GM06990 (cell line): ENCODE results near the gene ADAMTS13.

Source experiments
- DNase-seq: peaks from one replicate; pipeline ENCODE4 v3.0.0-alpha.2; 2011; ENCODE audit not compliant: insufficient read length; ENCODE audit errors: extremely low read depth
- H3K27me3 ChIP-seq: replicated peaks from 2 replicates; pipeline ENCODE4 v1.6.0; 2011; ENCODE audit warnings: low read length; ENCODE audit not compliant: control insufficient read depth, insufficient read depth
- H3K36me3 ChIP-seq: 2 replicates; pipeline ENCODE4 v1.5.1; 2011; ENCODE audit warnings: low read length; ENCODE audit not compliant: control insufficient read depth, insufficient read depth
- H3K4me3 ChIP-seq: replicated peaks from 2 replicates; pipeline ENCODE4 v1.5.1; 2011; ENCODE audit warnings: low read depth, mild to moderate bottlenecking, control low read depth, low read length
- TF ChIP-seq, protein P1 (sequence below): IDR thresholded peaks from 2 replicates; pipeline ENCODE4 v1.5.1; 2011; ENCODE audit warnings: low read length, control low read depth, mild to moderate bottlenecking, inconsistent platforms; ENCODE audit not compliant: insufficient read depth, poor library complexity, severe bottlenecking

ADAMTS13 gene

GRCh38 chr9:133468374-133468773, 46.2 kb downstream of the ADAMTS13 start:
- H3K36me3 ChIP-seq = peaks cover 15% of the 10 kb centered on the region
- no peaks in the 10 kb centered on the region for H3K27me3 ChIP-seq
- TF ChIP-seq, protein P1, sequence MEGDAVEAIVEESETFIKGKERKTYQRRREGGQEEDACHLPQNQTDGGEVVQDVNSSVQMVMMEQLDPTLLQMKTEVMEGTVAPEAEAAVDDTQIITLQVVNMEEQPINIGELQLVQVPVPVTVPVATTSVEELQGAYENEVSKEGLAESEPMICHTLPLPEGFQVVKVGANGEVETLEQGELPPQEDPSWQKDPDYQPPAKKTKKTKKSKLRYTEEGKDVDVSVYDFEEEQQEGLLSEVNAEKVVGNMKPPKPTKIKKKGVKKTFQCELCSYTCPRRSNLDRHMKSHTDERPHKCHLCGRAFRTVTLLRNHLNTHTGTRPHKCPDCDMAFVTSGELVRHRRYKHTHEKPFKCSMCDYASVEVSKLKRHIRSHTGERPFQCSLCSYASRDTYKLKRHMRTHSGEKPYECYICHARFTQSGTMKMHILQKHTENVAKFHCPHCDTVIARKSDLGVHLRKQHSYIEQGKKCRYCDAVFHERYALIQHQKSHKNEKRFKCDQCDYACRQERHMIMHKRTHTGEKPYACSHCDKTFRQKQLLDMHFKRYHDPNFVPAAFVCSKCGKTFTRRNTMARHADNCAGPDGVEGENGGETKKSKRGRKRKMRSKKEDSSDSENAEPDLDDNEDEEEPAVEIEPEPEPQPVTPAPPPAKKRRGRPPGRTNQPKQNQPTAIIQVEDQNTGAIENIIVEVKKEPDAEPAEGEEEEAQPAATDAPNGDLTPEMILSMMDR = no peak
- DNase-seq = no peak
- H3K4me3 ChIP-seq = no peak overlapping the region

- peaks cover 20% of the 10 kb centered on the region for H3K36me3 ChIP-seq
- DNase-seq = no peak
- no peaks in the 10 kb centered on the region for H3K27me3 ChIP-seq
- TF ChIP-seq, protein P1 = no peak
- no peak overlapping the region for H3K4me3 ChIP-seq
Observed at GRCh38 chr9:133468777-133469421, 46.7 kb downstream of the ADAMTS13 start.

DNA sequence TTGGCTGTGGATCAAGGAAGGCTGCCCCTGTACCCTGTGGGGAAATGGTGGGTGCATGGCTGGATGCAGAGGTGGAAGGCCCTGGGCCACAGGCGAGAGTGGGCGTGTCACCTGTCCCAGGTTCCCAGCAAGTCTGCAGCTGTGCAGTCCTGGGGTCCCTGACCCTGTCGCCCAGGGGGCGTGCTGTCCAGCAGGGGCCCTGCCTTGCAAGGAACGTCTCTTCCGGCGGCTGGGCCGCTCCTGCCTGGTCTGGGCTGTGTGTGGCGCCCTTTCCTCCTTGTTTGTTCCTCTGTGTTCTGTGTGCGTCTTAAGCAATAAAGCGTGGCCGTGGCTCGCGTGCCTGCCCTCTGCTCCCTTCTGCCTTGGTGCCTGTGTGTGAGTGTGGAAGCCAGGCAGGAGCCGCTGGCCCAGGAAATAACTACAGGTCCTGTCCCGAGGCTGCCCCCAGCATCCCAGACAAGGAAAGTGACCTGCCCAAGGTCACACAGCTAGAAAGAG, 48.3 kb downstream of the ADAMTS13 start:
- H3K27me3 ChIP-seq = no peaks in the 10 kb centered on the region
- no peak overlapping the region for H3K4me3 ChIP-seq
- no peak for DNase-seq
- peaks cover 34% of the 10 kb centered on the region for H3K36me3 ChIP-seq
- TF ChIP-seq, protein P1 = no peak

DNA sequence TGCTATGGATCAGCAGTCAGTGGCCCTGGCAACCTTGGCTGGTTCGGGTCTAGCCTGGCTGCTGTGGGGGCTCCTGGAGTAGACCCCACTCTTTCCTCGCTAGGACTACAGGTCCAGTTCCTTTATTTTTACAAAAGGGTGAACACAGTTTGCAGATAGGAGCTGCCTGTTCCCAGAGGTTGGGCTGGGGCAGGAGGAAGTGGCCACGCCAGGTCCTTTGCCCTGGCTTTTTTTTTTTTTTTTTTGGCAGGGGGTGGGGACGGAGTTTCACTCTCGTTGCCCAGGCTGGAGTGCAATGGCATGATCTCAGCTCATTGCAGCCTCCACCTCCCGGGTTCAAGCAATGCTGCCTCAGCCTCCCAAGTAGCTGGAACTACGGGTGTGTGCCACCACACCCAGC, 48.8 kb downstream of the ADAMTS13 start:
- TF ChIP-seq, protein P1 = no peak
- H3K4me3 ChIP-seq = no peak overlapping the region
- H3K36me3 ChIP-seq = peaks cover 39% of the 10 kb centered on the region
- no peaks in the 10 kb centered on the region for H3K27me3 ChIP-seq
- no peak for DNase-seq

DNA sequence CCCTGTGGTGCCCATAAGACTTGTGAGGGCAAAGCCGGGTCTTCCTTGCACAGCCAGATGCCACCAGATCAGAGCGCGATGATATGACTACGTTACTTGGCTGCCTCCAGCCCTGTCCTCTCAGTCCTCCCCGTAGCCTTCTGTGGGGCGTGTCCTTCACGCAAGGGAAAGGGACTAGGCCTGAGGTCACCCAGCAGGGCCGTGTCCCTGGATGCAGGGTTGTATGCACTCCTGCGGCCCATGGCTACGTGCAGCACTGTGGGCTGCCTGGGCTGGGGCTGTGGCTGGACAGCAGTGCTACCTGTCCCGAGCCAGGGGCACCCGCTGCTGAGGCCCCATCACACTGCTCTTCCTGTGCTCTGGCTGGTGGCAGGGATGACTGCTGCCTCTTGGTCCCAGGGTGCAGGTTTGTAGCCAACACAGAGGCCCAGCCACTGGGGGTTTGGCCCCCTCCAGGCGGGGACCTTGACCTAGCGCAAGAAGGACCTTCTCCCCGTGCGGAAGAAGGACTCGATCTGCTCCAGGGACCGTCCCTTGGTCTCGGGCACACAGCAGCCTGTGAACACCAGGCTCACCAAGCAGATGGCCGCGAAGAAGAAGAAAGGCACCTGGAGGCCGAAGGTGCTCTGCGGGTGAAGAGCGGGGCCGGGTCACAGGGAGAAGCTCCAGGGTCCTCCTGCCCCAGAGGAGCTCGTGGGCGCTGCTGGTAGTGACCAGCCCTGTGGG, 49.5 kb downstream of the ADAMTS13 start:
- no peak overlapping the region for H3K4me3 ChIP-seq
- DNase-seq = no peak
- no peaks in the 10 kb centered on the region for H3K27me3 ChIP-seq
- H3K36me3 ChIP-seq = peaks cover 44% of the 10 kb centered on the region
- TF ChIP-seq, protein P1 = no peak
